ENCODE results near the gene GP5. TPM values are rescaled to one million over a fixed set of nuclear protein-coding genes. Genes with fewer than 3 reads are reported as not detected.

GP5 gene
- total and polyA plus RNA-seq, 2 of the 13 experiments (the other 11 are each of a cell fraction or from before 2014, with no cell fraction given), result not detected

GRCh38 chr3:194395778-194396538 lies 3.1 kb downstream of the GP5 start:
- Histone ChIP-seq H4K20me1 (ENCODE audit: insufficient read depth, low read length) (no peaks in the 10 kb centered on the region), H3K4me3 (replicated peaks in 1 of 3; ENCODE audit: insufficient read depth in 1 of 3, low read depth in 2 of 3, low read length in 3 of 3) (peak overlapping the region; percentile 35 to 71 (median 56)), H2AFZ (ENCODE audit: low read length) (no peak overlapping the region), H3K79me2 (ENCODE audit: insufficient read depth, low read length) (no peaks in the 10 kb centered on the region), H3K36me3 (replicated peaks in 1 of 2; ENCODE audit: control insufficient read depth in 1 of 2, insufficient read depth in 2 of 2, low read length in 2 of 2) (no peaks in the 10 kb centered on the region), H3K4me1 (ENCODE audit: insufficient read depth, low read length) (peaks cover 24% of the 10 kb centered on the region), H3K4me2 (ENCODE audit: low read depth, low read length) (peak overlapping the region; percentile 85), H3K9ac (ENCODE audit: insufficient read depth, low read depth, low read length) (no peak overlapping the region; the same call in 1 of the 2 replicates), H3K27me3 (ENCODE audit: control insufficient read depth in 1 of 2, insufficient read depth in 2 of 2, low read length in 2 of 2) (0 out of 5 replicates have a peak, but pooled peaks cover 0 to 8% of the 10 kb centered on the region in 2 experiments), H3K27ac (ENCODE audit: extremely low read length, insufficient read depth, low read length) (no peak overlapping the region), H3K9me3 (ENCODE audit: low read length) (0 out of 2 replicates have a peak, but pooled peaks cover under 1% of the 10 kb centered on the region)
- BruUV-seq (replicated peaks), result no TSS peak
- intact Hi-C loops (cut with micrococcal nuclease; ENCODE audit: unreplicated experiment), result loop anchor here (5.0 kb wide), 2 partner anchors 44 to 421 kb away; partner anchors contain the start of gene CPN2
- FAIRE-seq, result no peak
- 4% methylated on average over 26 of the region's 26 CpGs for WGBS (ENCODE audit: low lambda C conversion rate)
- in situ Hi-C loops (cut with HindIII; ENCODE audit: extremely low pct_ligation_motif_present, low pct_unique_long_range_greater_than_20kb), result no loop called here
- CTCF ChIA-PET (ENCODE audit: low intra/inter-chr PET ratio, low total read pairs), result no interaction called here
- DNase-seq (ENCODE audit: low spot score), result peak; percentile 35
- POLR2A ChIA-PET, result interaction anchor here (0.6 to 2.0 kb wide), 6 partner anchors 45 to 683 kb away, joined by 3 to 10 read pairs (median 5); partner anchors contain the start of gene CPN2
- peak; percentile 83 for ATAC-seq
- no peak for TF ChIP-seq ZKSCAN1 (IDR thresholded peaks at IDR 0.05; ENCODE audit: low read length)
- peak; percentile 32 for TF ChIP-seq CTCF (CRISPR knock-in tag; IDR thresholded peaks at IDR 0.05)
- TF ChIP-seq ZNF501 (CRISPR knock-in tag; IDR thresholded peaks at IDR 0.05), result peak; percentile 66; the same call in 1 of the 2 replicates
- TF ChIP-seq KDM5A (IDR thresholded peaks at IDR 0.05; ENCODE audit: borderline replicate concordance, low read length), result no peak
- peak; percentile 41; the same call in 1 of the 2 replicates for TF ChIP-seq ZFP91 (CRISPR knock-in tag; IDR thresholded peaks at IDR 0.05; ENCODE audit: borderline replicate concordance)
- TF ChIP-seq THRA (CRISPR knock-in tag; IDR thresholded peaks at IDR 0.05; ENCODE audit: borderline replicate concordance), result no peak
- TF ChIP-seq ZGPAT (CRISPR knock-in tag; IDR thresholded peaks at IDR 0.05), result no peak; the same call in 1 of the 2 replicates
- TF ChIP-seq FOXM1 (CRISPR knock-in tag; IDR thresholded peaks at IDR 0.05), result no peak
- TF ChIP-seq, protein P1, sequence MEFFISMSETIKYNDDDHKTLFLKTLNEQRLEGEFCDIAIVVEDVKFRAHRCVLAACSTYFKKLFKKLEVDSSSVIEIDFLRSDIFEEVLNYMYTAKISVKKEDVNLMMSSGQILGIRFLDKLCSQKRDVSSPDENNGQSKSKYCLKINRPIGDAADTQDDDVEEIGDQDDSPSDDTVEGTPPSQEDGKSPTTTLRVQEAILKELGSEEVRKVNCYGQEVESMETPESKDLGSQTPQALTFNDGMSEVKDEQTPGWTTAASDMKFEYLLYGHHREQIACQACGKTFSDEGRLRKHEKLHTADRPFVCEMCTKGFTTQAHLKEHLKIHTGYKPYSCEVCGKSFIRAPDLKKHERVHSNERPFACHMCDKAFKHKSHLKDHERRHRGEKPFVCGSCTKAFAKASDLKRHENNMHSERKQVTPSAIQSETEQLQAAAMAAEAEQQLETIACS (CRISPR knock-in tag; IDR thresholded peaks at IDR 0.05), result no peak
